ENCODE results near the gene XXYLT1. TPM values are rescaled to one million over a fixed set of nuclear protein-coding genes. Genes with fewer than 3 reads are reported as not detected.

The XXYLT1 gene
- total and polyA plus RNA-seq, 10 of the 15 experiments (the other 5 are each of a cell fraction or from before 2014, with no cell fraction given), result 1.2 to 14.2 (median 9.3) TPM

- ChIA-PET POLR2A (no interaction called here), CTCF (interaction anchor here (1.0 kb wide), 1 partner anchor 46 kb away, joined by 3 read pairs; no protein-coding TSS in a partner anchor), RAD21 (ENCODE audit: unreplicated experiment) (no interaction called here), SMC1A (ENCODE audit: uncharacterized antibody, unreplicated experiment) (no interaction called here)
- 77% methylated on average over 5 of the region's 5 CpGs for WGBS (ENCODE audit: insufficient coverage, insufficient replicate concordance, low lambda C conversion rate, missing lambda C conversion rate)
- Histone ChIP-seq H3K27me3 (replicated peaks in 1 of 2; ENCODE audit: control insufficient read depth in 2 of 2, insufficient read depth in 2 of 2, low read length in 1 of 2) (no peaks in the 10 kb centered on the region), H3K27ac (ENCODE audit: control insufficient read depth, insufficient read depth) (no peak overlapping the region), H2AFZ (ENCODE audit: control insufficient read depth, low read depth, low read length) (no peak overlapping the region), H3K36me3 (ENCODE audit: control insufficient read depth in 2 of 2, insufficient read depth in 2 of 2, low read length in 1 of 2) (no peaks in the 10 kb centered on the region), H3K4me1 (ENCODE audit: control insufficient read depth, insufficient read depth, low read length) (peaks cover 6% of the 10 kb centered on the region), H3K9ac (ENCODE audit: control insufficient read depth, insufficient read depth, low read length) (no peak overlapping the region), H3K4me3 (no peak overlapping the region), H3K79me2 (ENCODE audit: control insufficient read depth, insufficient read depth, low read length) (no peaks in the 10 kb centered on the region), H4K20me1 (ENCODE audit: control insufficient read depth, insufficient read depth) (no peaks in the 10 kb centered on the region), H3K9me3 (replicated peaks; ENCODE audit: control insufficient read depth, insufficient read depth, low read length) (no peaks in the 10 kb centered on the region), H3K4me2 (ENCODE audit: control insufficient read depth, insufficient read depth) (no peak overlapping the region)
- BruUV-seq (replicated peaks), result no TSS peak
- intact Hi-C loops (cut with micrococcal nuclease; ENCODE audit: unreplicated experiment) (no loop called here), in situ Hi-C loops (cut with MboI) (no loop called here)
- DNase-seq (ENCODE audit: low read depth, low spot score), result no peak
- FAIRE-seq, result no peak
- no peak for ATAC-seq
- TF ChIP-seq RFX5 (IDR thresholded peaks at IDR 0.05; ENCODE audit: low read depth, low read length) (no peak), TCF3 (IDR thresholded peaks at IDR 0.05; ENCODE audit: borderline replicate concordance, insufficient read depth, low read depth, low read length) (no peak), PML (IDR thresholded peaks at IDR 0.05; ENCODE audit: low read length) (no peak), RELB (IDR thresholded peaks at IDR 0.05; ENCODE audit: low read depth) (no peak), NKRF (conservative IDR thresholded peaks at IDR 0.05) (no peak), HDAC6 (IDR thresholded peaks at IDR 0.05; ENCODE audit: unreplicated experiment) (no peak), MAX (IDR thresholded peaks at IDR 0.05; ENCODE audit: low read depth, low read length) (no peak), SUPT20H (IDR thresholded peaks at IDR 0.05; ENCODE audit: borderline replicate concordance, control insufficient read depth, low read depth, low read length) (no peak), ZZZ3 (IDR thresholded peaks at IDR 0.05; ENCODE audit: control insufficient read depth, insufficient read length, low read depth) (no peak), SPI1 (IDR thresholded peaks at IDR 0.05; ENCODE audit: borderline replicate concordance, insufficient read depth, low read depth, low read length) (no peak), CHD1 (IDR thresholded peaks at IDR 0.05; ENCODE audit: low read depth, low read length) (no peak), ZNF687 (IDR thresholded peaks at IDR 0.05) (no peak), SREBF2 (IDR thresholded peaks at IDR 0.05; ENCODE audit: low read length) (no peak)
These were observed 186.2 kb downstream of the XXYLT1 start for GRCh38 chr3:195084746-195085145.
